Ishikawa (cell line): ENCODE measurements around the gene SLC28A1.

Experiments
- CEBPB ChIP-seq: IDR thresholded peaks from 2 replicates; pipeline ENCODE4 v1.6.1; 2012
- EP300 ChIP-seq: IDR thresholded peaks from 2 replicates; pipeline ENCODE4 v1.6.1; 2012; ENCODE audit warnings: borderline replicate concordance
- FOXM1 ChIP-seq: IDR thresholded peaks from 2 replicates; pipeline ENCODE4 v1.6.1; 2012; ENCODE audit warnings: low read depth, borderline replicate concordance
- MAX ChIP-seq: IDR thresholded peaks from 2 replicates; pipeline ENCODE4 v1.6.1; 2012
- NFIC ChIP-seq: IDR thresholded peaks from 2 replicates; pipeline ENCODE4 v1.6.1; 2012
- RAD21 ChIP-seq: IDR thresholded peaks from 2 replicates; pipeline ENCODE4 v1.6.1; 2012; ENCODE audit warnings: low read depth
- REST ChIP-seq: IDR thresholded peaks from 2 replicates; pipeline ENCODE4 v1.6.1; 2012; ENCODE audit warnings: low read depth, mild to moderate bottlenecking
- TAF1 ChIP-seq: IDR thresholded peaks from 2 replicates; pipeline ENCODE4 v1.6.1; 2012; ENCODE audit warnings: low read depth, mild to moderate bottlenecking
- TEAD4 ChIP-seq: IDR thresholded peaks from 2 replicates; pipeline ENCODE4 v1.6.1; 2012
- USF1 ChIP-seq: IDR thresholded peaks from 2 replicates; pipeline ENCODE4 v1.6.1; 2012
- YY1 ChIP-seq: IDR thresholded peaks from 2 replicates; pipeline ENCODE4 v1.6.1; 2012; ENCODE audit warnings: low read depth
- ZBTB7A ChIP-seq: IDR thresholded peaks from 2 replicates; pipeline ENCODE4 v1.6.1; 2012; ENCODE audit warnings: low read depth

GRCh38 chr15:84891339-84891738 lies 6.9 kb downstream of the SLC28A1 start:
- TF ChIP-seq TAF1 (no peak), USF1 (no peak), RAD21 (no peak), ZBTB7A (no peak), REST (no peak), EP300 (no peak), NFIC (no peak), CEBPB (no peak), YY1 (no peak), FOXM1 (no peak), MAX (no peak), TEAD4 (no peak)
